MM.1S (cell line): ENCODE results near the gene CCDC73.
"Not testable (repeated sequence)": the region's sequence is repeated elsewhere in the genome, so short reads cannot be mapped to it uniquely, and the experiment has no call there.

Source experiments
- DNase-seq: peaks from one replicate; pipeline ENCODE4 v3.0.0-alpha.2; 2015
- H2AFZ ChIP-seq: fragments of 300-600 bp; sonication (generic); 2 replicates; pipeline ENCODE4 v1.6.0; 2016; ENCODE audit warnings: antibody characterized with exemption, low read length
- H3F3A ChIP-seq: fragments of 300-600 bp; sonication (generic); 2 replicates; pipeline ENCODE4 v1.6.1; 2016; ENCODE audit warnings: mild to moderate bottlenecking, antibody characterized with exemption, low read length, moderate library complexity, mixed read lengths; ENCODE audit not compliant: insufficient read depth
- H3K27ac ChIP-seq: fragments of 300-600 bp; sonication (generic); 2 replicates; pipeline ENCODE4 v1.5.1; 2016; ENCODE audit warnings: mild to moderate bottlenecking, low read length
- H3K27me3 ChIP-seq: fragments of 300-600 bp; sonication (generic); replicated peaks from 2 replicates; pipeline ENCODE4 v1.6.0; 2016; ENCODE audit warnings: low read length; ENCODE audit not compliant: insufficient read depth
- H3K36me3 ChIP-seq: fragments of 300-600 bp; sonication (generic); replicated peaks from 2 replicates; pipeline ENCODE4 v1.6.1; 2016; ENCODE audit warnings: mild to moderate bottlenecking, low read length, mixed read lengths; ENCODE audit not compliant: insufficient read depth
- H3K4me1 ChIP-seq: fragments of 300-600 bp; sonication (generic); 2 replicates; pipeline ENCODE4 v1.6.1; 2016; ENCODE audit warnings: low read length, mixed read lengths
- H3K4me2 ChIP-seq: fragments of 300-600 bp; sonication (generic); 2 replicates; pipeline ENCODE4 v1.6.0; 2016; ENCODE audit warnings: low read depth, low read length
- H3K4me3 ChIP-seq: fragments of 300-600 bp; sonication (generic); 2 replicates; pipeline ENCODE4 v1.5.1; 2016; ENCODE audit warnings: low read length, mixed read lengths
- H3K79me2 ChIP-seq: fragments of 300-600 bp; sonication (generic); 2 replicates; pipeline ENCODE4 v1.6.1; 2016; ENCODE audit warnings: mixed run types, low read length, mixed read lengths
- H3K9ac ChIP-seq: fragments of 300-600 bp; sonication (generic); 2 replicates; pipeline ENCODE4 v1.6.1; 2016; ENCODE audit warnings: low read length, mixed read lengths
- H3K9me2 ChIP-seq: fragments of 300-600 bp; sonication (generic); replicated peaks from 2 replicates; pipeline ENCODE4 v1.6.1; 2016; ENCODE audit warnings: mild to moderate bottlenecking, low read length, mixed read lengths; ENCODE audit not compliant: insufficient read depth
- H3K9me3 ChIP-seq: fragments of 300-600 bp; sonication (generic); replicated peaks from 2 replicates; pipeline ENCODE4 v1.6.1; 2016; ENCODE audit warnings: mild to moderate bottlenecking, low read length, mixed read lengths; ENCODE audit not compliant: insufficient read depth
- H4K20me1 ChIP-seq: fragments of 300-600 bp; sonication (generic); 2 replicates; pipeline ENCODE4 v1.6.1; 2016; ENCODE audit warnings: mild to moderate bottlenecking, low read length, moderate library complexity, mixed read lengths; ENCODE audit not compliant: insufficient read depth
- EZH2 ChIP-seq: fragments of 300-600 bp; sonication (generic); optimal IDR thresholded peaks from 2 replicates; pipeline ENCODE3; 2017; ENCODE audit warnings: low read depth, mild to moderate bottlenecking, antibody characterized with exemption, low read length, mixed read lengths
- EZH2phosphoT487 ChIP-seq: fragments of 300-600 bp; sonication (generic); IDR thresholded peaks from 2 replicates; pipeline ENCODE4 v1.6.1; 2018; ENCODE audit warnings: antibody characterized with exemption, low read length
- TF ChIP-seq, protein P1 (sequence below): fragments of 300-600 bp; sonication (generic); IDR thresholded peaks from 2 replicates; pipeline ENCODE4 v1.5.1; 2016; ENCODE audit warnings: antibody characterized with exemption, low read length, mixed read lengths

Gene CCDC73

DNA sequence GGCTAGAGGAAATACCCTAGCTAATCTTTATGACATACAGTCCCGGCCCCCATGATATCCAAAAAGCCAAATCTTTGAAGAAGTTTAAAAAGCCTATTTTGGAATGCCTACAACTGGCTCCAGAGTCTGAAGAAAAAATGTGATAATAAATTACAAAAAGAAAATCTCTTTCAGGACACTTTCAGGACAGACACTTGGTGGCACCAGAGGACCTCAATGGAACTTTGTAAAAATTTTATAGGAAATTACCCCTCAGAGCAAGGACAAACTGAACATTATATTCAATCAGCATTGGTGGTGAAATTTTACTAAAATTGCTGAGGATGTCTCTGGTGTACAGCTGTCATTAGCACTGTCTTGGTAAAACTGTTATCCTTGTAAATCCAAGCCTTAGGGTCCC, 81.0 kb downstream of the CCDC73 start:
- Histone ChIP-seq H4K20me1 (no peaks in the 10 kb centered on the region), H3K27me3 (no peaks in the 10 kb centered on the region), H3F3A (no peaks in the 10 kb centered on the region), H3K4me2 (no peak overlapping the region), H3K9me3 (no peaks in the 10 kb centered on the region), H3K9ac (no peak overlapping the region), H3K4me1 (no peaks in the 10 kb centered on the region), H3K9me2 (no peaks in the 10 kb centered on the region), H3K36me3 (no peaks in the 10 kb centered on the region), H2AFZ (no peak overlapping the region), H3K4me3 (no peak overlapping the region), H3K79me2 (no peaks in the 10 kb centered on the region), H3K27ac (no peak overlapping the region)
- TF ChIP-seq EZH2 = no peak
- TF ChIP-seq, protein P1, sequence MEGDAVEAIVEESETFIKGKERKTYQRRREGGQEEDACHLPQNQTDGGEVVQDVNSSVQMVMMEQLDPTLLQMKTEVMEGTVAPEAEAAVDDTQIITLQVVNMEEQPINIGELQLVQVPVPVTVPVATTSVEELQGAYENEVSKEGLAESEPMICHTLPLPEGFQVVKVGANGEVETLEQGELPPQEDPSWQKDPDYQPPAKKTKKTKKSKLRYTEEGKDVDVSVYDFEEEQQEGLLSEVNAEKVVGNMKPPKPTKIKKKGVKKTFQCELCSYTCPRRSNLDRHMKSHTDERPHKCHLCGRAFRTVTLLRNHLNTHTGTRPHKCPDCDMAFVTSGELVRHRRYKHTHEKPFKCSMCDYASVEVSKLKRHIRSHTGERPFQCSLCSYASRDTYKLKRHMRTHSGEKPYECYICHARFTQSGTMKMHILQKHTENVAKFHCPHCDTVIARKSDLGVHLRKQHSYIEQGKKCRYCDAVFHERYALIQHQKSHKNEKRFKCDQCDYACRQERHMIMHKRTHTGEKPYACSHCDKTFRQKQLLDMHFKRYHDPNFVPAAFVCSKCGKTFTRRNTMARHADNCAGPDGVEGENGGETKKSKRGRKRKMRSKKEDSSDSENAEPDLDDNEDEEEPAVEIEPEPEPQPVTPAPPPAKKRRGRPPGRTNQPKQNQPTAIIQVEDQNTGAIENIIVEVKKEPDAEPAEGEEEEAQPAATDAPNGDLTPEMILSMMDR = peak; percentile 31
- TF ChIP-seq EZH2phosphoT487 = no peak
- DNase-seq = no peak

DNA sequence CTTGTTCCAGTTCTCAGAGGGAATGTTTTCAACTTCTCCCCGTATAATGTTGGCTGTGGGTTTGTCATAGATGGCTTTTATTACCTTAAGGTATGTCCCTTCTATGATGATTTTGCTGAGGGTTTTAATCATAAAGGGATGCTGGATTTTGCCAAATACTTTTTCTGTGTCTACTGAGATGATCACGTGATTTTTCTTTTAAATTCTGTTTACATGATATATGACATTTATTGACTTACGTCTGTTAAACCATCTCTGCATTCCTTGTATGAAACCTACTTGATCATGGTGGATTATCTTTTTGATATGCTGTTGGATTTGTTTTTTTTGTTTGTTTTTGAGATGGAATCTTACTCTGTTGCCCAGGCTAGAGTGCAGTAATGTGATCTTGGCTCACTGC, 85.5 kb downstream of the CCDC73 start:
- H4K20me1 ChIP-seq, H3K27ac ChIP-seq, H3K27me3 ChIP-seq, DNase-seq, H3K9me2 ChIP-seq, H3K4me2 ChIP-seq, H3K9me3 ChIP-seq, H3K4me1 ChIP-seq, H3K36me3 ChIP-seq, H2AFZ ChIP-seq, H3F3A ChIP-seq, H3K4me3 ChIP-seq, H3K79me2 ChIP-seq, H3K9ac ChIP-seq: not testable (repeated sequence)

DNA sequence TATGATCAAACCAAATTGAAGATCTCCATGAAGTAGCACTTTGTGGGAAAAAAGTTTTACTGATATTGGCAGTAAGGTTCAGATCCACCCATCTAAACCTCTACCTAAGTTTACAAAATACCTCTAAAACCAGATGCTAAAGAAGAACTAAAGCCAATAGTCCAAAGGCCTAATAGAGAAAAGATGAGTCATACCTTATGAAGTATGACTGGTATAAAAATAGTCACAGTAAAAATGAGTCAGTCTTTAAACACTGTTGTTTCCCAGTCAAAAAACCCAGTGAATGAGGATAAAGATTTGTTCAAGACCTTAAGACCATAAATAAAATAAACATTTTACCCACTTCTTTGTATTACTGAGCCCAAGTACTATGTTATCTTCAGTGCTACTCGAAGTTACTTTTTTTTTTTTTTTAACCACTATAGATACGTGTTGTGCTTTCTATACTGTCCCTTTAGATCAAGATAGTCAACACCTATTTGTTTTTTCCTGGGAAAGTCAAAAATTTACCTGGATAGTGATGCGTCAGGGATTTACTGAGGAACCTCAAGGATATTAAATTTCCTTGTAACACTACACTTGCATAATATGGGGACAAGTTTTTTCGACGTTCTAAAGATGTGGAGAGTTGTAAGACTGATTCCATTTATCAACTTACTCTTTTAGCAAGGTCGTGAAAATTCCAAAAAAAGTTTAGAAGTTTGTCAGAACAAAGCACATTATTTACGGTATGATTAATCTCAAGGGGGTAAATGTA, 87.3 kb downstream of the CCDC73 start:
- H4K20me1 ChIP-seq = no peaks in the 10 kb centered on the region
- DNase-seq = peak; percentile 46
- no peaks in the 10 kb centered on the region for H3K9me3 ChIP-seq
- no peaks in the 10 kb centered on the region for H3K9me2 ChIP-seq
- no peak overlapping the region for H3K4me2 ChIP-seq
- no peak overlapping the region for H2AFZ ChIP-seq
- H3K79me2 ChIP-seq = no peaks in the 10 kb centered on the region
- H3F3A ChIP-seq = no peaks in the 10 kb centered on the region
- H3K9ac ChIP-seq = no peak overlapping the region
- no peak overlapping the region for H3K27ac ChIP-seq
- H3K4me1 ChIP-seq = peaks cover 10% of the 10 kb centered on the region; the same call in 1 of the 2 replicates
- H3K36me3 ChIP-seq = no peaks in the 10 kb centered on the region
- TF ChIP-seq EZH2phosphoT487 (no peak), EZH2 (no peak)
- TF ChIP-seq, protein P1 = no peak
- H3K27me3 ChIP-seq = no peaks in the 10 kb centered on the region
- no peak overlapping the region for H3K4me3 ChIP-seq

DNA sequence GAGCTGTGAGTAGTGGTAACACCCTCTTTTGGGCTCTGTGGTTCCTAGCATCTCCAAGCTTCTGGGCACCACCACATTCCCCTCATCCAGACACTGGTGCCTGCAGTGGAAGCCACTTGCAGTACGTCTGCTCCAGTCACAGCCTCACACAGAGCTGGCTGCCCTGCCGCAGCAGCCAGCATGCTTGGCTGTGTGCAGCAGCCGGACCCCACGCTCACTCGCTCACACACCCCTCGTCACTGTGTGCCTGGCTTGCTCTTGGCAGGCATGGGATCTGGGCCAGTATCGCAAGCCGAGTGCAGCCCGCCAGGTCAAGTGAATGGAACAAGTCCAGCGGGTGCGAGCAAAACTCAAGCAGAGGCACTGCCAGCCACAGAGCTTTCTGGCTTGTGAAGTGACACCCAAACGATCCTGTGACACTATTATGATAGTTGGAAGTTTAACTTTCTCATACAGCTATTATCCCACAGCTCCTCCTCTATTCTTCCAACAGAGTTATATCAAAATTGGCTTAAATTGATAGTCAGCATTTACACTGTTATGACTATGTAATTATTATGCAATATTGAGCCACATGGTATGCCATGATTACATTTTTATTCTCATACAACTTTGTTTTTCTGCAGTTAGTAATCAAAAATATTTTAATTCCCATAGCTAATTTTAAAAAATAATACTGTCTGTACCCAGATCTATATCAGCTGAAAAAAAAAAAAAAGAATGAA, 89.0 kb downstream of the CCDC73 start:
- H3K4me2 ChIP-seq = no peak overlapping the region
- no peak overlapping the region for H2AFZ ChIP-seq
- H3K4me3 ChIP-seq = no peak overlapping the region
- no peaks in the 10 kb centered on the region for H3K9me3 ChIP-seq
- no peak overlapping the region for H3K27ac ChIP-seq
- no peak for DNase-seq
- H3K9me2 ChIP-seq = no peaks in the 10 kb centered on the region
- H3K9ac ChIP-seq = no peak overlapping the region
- no peaks in the 10 kb centered on the region for H4K20me1 ChIP-seq
- no peaks in the 10 kb centered on the region for H3F3A ChIP-seq
- no peak for TF ChIP-seq EZH2phosphoT487
- no peak for TF ChIP-seq EZH2
- TF ChIP-seq, protein P1 = no peak
- no peaks in the 10 kb centered on the region for H3K27me3 ChIP-seq
- H3K4me1 ChIP-seq = peaks cover 10% of the 10 kb centered on the region; the same call in 1 of the 2 replicates
- H3K36me3 ChIP-seq = no peaks in the 10 kb centered on the region
- H3K79me2 ChIP-seq = no peaks in the 10 kb centered on the region
